H1 (cell line): Measurements from ENCODE around the gene PEAK1.

Experiments used
- CEBPB ChIP-seq: IDR thresholded peaks from 2 replicates; pipeline ENCODE4 v1.6.1; 2012; ENCODE audit warnings: low read depth, low read length
- CHD1 ChIP-seq: IDR thresholded peaks from 2 replicates; pipeline ENCODE4 v1.6.1; 2012; ENCODE audit warnings: low read depth, low read length, improper control_type of control experiment
- EZH2 ChIP-seq: fragments of 200-600 bp; sonication (generic); IDR thresholded peaks from 2 replicates; pipeline ENCODE4 v1.7.1; 2012; ENCODE audit warnings: low read depth, mild to moderate bottlenecking, moderate library complexity, low read length, inconsistent platforms; ENCODE audit not compliant: severe bottlenecking
- JUN ChIP-seq: IDR thresholded peaks from 2 replicates; pipeline ENCODE4 v1.6.1; 2011; ENCODE audit warnings: low read depth, mild to moderate bottlenecking, improper control_type of control experiment, low read length
- POLR2A ChIP-seq, 2 experiments: IDR thresholded peaks; 1 replicate in 1 of 2; 2 replicates in 1 of 2; pipeline ENCODE4 v1.6.1; 2011; ENCODE audit warnings: low read depth in 2 of 2, low read length in 2 of 2, mild to moderate bottlenecking in 2 of 2; ENCODE audit errors: control extremely low read depth in 1 of 2
- RAD21 ChIP-seq, 2 experiments: IDR thresholded peaks in 1 of 2; conservative IDR thresholded peaks in 1 of 2; 2 replicates each; pipeline ENCODE4 v1.6.1; 2011; ENCODE audit warnings: low read depth in 2 of 2, low read length in 2 of 2, improper control_type of control experiment in 1 of 2, inconsistent platforms in 1 of 2, mild to moderate bottlenecking in 1 of 2, moderate library complexity in 1 of 2
- SIN3A ChIP-seq, 2 experiments: IDR thresholded peaks in 1 of 2; conservative IDR thresholded peaks in 1 of 2; 2 replicates each; pipeline ENCODE4 v1.6.1; 2011 to 2012; ENCODE audit warnings: low read length in 2 of 2, improper control_type of control experiment in 1 of 2, low read depth in 1 of 2, mild to moderate bottlenecking in 1 of 2
- YY1 ChIP-seq: IDR thresholded peaks from 2 replicates; pipeline ENCODE4 v1.6.1; 2011; ENCODE audit warnings: low read depth, mild to moderate bottlenecking, low read length
- TF ChIP-seq, protein P1 (sequence below), 3 experiments: IDR thresholded peaks; 1 replicate in 2 of 3; 2 replicates in 1 of 3; pipeline versions ENCODE4 v1.5.1 to v1.6.1; 2011; ENCODE audit warnings: low read length in 3 of 3, mild to moderate bottlenecking in 3 of 3, inconsistent platforms in 2 of 3, low read depth in 1 of 3, moderate library complexity in 1 of 3; ENCODE audit not compliant: insufficient read depth in 1 of 3; ENCODE audit errors: control extremely low read depth in 1 of 3
- TF ChIP-seq, protein P2 (sequence below): IDR thresholded peaks from 2 replicates; pipeline ENCODE4 v1.6.1; 2011; ENCODE audit warnings: low read length, improper control_type of control experiment

DNA sequence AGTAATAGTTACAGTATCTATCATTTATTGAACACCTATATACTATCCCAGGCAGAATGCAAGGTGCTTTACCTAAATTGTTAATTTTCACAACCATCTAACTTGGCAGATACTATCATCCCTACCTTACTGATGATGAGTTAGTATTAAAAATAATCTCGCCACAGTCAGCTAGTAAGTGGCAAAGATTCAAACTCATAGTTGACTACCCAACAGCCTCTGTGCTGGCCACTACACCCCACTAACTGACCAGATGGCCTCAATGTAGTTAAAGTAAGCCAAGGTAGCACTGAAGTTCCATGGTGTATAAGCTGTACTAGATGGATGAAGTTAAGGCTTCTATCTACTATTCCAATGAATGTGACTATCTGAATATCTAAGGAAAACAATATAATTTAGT, 44.8 kb downstream of the PEAK1 start:
- no peak for TF ChIP-seq SIN3A (conservative IDR thresholded peaks at IDR 0.05 in 1 of 2, IDR thresholded peaks at IDR 0.05 in 1 of 2; ENCODE audit: low read depth in 1 of 2, low read length in 2 of 2)
- no peak for TF ChIP-seq POLR2A (IDR thresholded peaks at IDR 0.05; ENCODE audit: control extremely low read depth in 1 of 2, low read depth in 2 of 2, low read length in 2 of 2)
- TF ChIP-seq JUN, result no peak
- no peak for TF ChIP-seq YY1
- TF ChIP-seq, protein P1, sequence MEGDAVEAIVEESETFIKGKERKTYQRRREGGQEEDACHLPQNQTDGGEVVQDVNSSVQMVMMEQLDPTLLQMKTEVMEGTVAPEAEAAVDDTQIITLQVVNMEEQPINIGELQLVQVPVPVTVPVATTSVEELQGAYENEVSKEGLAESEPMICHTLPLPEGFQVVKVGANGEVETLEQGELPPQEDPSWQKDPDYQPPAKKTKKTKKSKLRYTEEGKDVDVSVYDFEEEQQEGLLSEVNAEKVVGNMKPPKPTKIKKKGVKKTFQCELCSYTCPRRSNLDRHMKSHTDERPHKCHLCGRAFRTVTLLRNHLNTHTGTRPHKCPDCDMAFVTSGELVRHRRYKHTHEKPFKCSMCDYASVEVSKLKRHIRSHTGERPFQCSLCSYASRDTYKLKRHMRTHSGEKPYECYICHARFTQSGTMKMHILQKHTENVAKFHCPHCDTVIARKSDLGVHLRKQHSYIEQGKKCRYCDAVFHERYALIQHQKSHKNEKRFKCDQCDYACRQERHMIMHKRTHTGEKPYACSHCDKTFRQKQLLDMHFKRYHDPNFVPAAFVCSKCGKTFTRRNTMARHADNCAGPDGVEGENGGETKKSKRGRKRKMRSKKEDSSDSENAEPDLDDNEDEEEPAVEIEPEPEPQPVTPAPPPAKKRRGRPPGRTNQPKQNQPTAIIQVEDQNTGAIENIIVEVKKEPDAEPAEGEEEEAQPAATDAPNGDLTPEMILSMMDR (IDR thresholded peaks at IDR 0.05; ENCODE audit: control extremely low read depth in 1 of 3, insufficient read depth in 1 of 3, low read depth in 1 of 3, low read length in 3 of 3), result no peak
- no peak for TF ChIP-seq RAD21 (IDR thresholded peaks at IDR 0.05 in 1 of 2, conservative IDR thresholded peaks at IDR 0.05 in 1 of 2; ENCODE audit: low read depth in 2 of 2, low read length in 2 of 2)
- TF ChIP-seq EZH2, result no peak
- TF ChIP-seq, protein P2, sequence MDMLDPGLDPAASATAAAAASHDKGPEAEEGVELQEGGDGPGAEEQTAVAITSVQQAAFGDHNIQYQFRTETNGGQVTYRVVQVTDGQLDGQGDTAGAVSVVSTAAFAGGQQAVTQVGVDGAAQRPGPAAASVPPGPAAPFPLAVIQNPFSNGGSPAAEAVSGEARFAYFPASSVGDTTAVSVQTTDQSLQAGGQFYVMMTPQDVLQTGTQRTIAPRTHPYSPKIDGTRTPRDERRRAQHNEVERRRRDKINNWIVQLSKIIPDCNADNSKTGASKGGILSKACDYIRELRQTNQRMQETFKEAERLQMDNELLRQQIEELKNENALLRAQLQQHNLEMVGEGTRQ, result no peak
- TF ChIP-seq CEBPB, result no peak
- TF ChIP-seq CHD1, result no peak
